NB4 (cell line): Measurements from ENCODE around the gene CD47.

Experiments
- DNase-seq: peaks from one replicate; pipeline ENCODE4 v3.0.0; 2010; ENCODE audit warnings: low read depth
- H3K4me3 ChIP-seq: one replicate; pipeline ENCODE4 v1.5.1; 2011; ENCODE audit warnings: mild to moderate bottlenecking, low read depth, low read length, moderate library complexity
- MYC ChIP-seq: IDR thresholded peaks from 2 replicates; pipeline ENCODE4 v1.6.1; 2011; ENCODE audit warnings: low read depth, low read length
- POLR2A ChIP-seq: IDR thresholded peaks from 2 replicates; pipeline ENCODE4 v1.6.1; 2011; ENCODE audit warnings: mild to moderate bottlenecking; ENCODE audit not compliant: insufficient read length; ENCODE audit errors: extremely low read depth
- TF ChIP-seq, protein P1 (sequence below): IDR thresholded peaks from one replicate; pipeline ENCODE4 v1.5.1; 2012; ENCODE audit warnings: low read depth, low read length
- TF ChIP-seq, protein P2 (sequence below): IDR thresholded peaks from 2 replicates; pipeline ENCODE4 v1.6.1; 2011; ENCODE audit warnings: low read depth, low read length

Gene CD47

GRCh38 chr3:108022256-108023150 lies 68.3 kb downstream of the CD47 start:
- TF ChIP-seq POLR2A (no peak), MYC (no peak)
- TF ChIP-seq, protein P1, sequence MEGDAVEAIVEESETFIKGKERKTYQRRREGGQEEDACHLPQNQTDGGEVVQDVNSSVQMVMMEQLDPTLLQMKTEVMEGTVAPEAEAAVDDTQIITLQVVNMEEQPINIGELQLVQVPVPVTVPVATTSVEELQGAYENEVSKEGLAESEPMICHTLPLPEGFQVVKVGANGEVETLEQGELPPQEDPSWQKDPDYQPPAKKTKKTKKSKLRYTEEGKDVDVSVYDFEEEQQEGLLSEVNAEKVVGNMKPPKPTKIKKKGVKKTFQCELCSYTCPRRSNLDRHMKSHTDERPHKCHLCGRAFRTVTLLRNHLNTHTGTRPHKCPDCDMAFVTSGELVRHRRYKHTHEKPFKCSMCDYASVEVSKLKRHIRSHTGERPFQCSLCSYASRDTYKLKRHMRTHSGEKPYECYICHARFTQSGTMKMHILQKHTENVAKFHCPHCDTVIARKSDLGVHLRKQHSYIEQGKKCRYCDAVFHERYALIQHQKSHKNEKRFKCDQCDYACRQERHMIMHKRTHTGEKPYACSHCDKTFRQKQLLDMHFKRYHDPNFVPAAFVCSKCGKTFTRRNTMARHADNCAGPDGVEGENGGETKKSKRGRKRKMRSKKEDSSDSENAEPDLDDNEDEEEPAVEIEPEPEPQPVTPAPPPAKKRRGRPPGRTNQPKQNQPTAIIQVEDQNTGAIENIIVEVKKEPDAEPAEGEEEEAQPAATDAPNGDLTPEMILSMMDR = no peak
- TF ChIP-seq, protein P2, sequence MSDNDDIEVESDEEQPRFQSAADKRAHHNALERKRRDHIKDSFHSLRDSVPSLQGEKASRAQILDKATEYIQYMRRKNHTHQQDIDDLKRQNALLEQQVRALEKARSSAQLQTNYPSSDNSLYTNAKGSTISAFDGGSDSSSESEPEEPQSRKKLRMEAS = no peak
- no peak for DNase-seq
- no peak overlapping the region for H3K4me3 ChIP-seq

DNA sequence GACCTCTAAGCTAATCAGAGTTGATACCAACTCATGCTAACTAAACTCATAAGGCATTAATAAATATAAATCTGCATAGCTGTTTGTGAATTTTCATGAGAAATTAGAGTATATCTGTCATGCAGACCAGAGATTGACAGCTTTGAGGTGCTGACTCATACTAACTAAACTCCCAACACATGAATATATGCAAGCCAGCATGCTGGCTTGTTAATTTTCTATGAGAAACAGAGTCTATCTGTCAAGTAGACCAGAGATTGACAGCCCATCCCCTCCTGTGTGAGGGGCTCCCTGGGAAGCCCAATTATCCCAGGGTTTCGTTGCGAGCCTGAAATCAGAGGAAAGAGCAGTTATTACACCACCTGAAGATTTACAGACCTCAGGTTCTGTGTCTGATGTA lies 69.3 kb downstream of the CD47 start:
- no peak for DNase-seq
- no peak overlapping the region for H3K4me3 ChIP-seq
- no peak for TF ChIP-seq POLR2A
- TF ChIP-seq, protein P1 = no peak
- TF ChIP-seq, protein P2 = no peak
- no peak for TF ChIP-seq MYC

DNA sequence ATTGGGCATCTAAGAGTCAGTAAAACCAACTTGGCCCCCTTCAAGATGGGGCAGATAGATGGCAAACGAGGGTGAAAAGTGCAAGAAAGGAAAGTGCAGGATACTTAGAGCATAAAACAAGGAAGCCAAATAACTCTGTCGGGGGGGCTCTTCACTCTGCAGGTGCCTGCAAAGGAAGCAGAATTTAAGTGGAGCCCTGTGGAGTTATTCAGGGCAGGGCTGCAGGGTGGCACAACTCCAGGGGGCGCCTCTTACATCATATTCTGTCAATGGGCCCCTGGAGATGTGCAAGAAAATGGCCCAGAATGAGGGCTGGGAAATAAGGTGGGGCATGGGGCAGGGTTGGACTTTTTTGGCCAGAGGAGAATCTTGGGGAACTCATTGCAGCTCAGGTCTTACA lies 69.7 kb downstream of the CD47 start:
- no peak overlapping the region for H3K4me3 ChIP-seq
- TF ChIP-seq, protein P1 = no peak
- TF ChIP-seq, protein P2 = no peak
- TF ChIP-seq MYC = no peak
- no peak for DNase-seq

DNA sequence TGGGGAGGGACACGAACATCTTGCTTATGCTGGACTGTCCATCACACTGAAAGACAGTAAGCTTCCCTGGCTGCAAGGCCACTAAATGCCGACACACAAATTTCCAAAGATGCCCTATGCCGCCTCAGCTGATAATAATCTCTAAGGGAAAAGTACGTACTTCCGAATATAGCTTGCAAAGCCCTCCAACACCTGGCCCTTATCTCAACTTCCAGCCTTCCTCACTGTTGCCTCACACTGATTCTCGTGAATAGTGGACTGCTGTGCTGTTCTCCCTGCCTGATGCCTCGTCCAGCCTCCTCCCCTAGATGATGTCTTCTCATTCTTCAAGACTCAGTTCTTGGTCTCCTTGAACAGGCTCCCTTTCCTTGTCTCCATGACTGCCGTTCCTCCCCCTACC lies 72.3 kb downstream of the CD47 start:
- DNase-seq = no peak
- no peak overlapping the region for H3K4me3 ChIP-seq
- no peak for TF ChIP-seq POLR2A
- no peak for TF ChIP-seq MYC
- TF ChIP-seq, protein P1 = no peak
- TF ChIP-seq, protein P2 = no peak

DNA sequence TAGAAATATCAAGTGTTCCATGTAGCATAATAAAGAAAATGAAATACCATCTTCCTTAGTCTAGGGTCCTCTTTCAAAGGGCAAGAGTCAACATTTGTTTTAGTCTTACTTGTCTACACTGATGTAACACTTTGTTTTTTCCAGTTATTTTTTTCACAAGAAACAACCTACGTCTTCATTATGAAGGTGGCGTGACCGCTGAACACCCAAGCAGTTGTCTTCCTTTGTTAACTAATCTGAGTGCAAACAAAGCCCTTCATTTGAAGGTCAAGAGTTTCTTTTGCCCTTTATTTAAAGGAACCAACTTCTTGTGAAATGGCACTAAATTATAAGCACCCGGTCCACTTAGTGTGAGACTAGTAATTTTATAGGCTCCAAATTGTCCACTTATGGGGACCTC lies 73.2 kb downstream of the CD47 start:
- no peak overlapping the region for H3K4me3 ChIP-seq
- no peak for DNase-seq
- TF ChIP-seq POLR2A (no peak), MYC (no peak)
- TF ChIP-seq, protein P2 = no peak
- TF ChIP-seq, protein P1 = no peak
